SW480 (cell line): Measurements from ENCODE around the gene FHIT.
"Not testable (repeated sequence)": the region's sequence is repeated elsewhere in the genome, so short reads cannot be mapped to it uniquely, and the experiment has no call there.

ENCODE experiments used
- DNase-seq: peaks from one replicate; pipeline ENCODE4 v3.0.0-alpha.2; 2016; ENCODE audit warnings: low spot score

Gene FHIT

GRCh38 chr3:61111825-61112224, 139.4 kb downstream of the FHIT start:
- no peak for DNase-seq

- no peak for DNase-seq
Observed at GRCh38 chr3:61110576-61110975, 140.7 kb downstream of the FHIT start.

GRCh38 chr3:61108247-61109019, 142.8 kb downstream of the FHIT start:
- no peak for DNase-seq

GRCh38 chr3:61094608-61095007, 156.6 kb downstream of the FHIT start:
- no peak for DNase-seq

- no peak for DNase-seq
Observed at GRCh38 chr3:61093364-61093763, 157.9 kb downstream of the FHIT start.

- no peak for DNase-seq
Observed at GRCh38 chr3:61092870-61093269, 158.4 kb downstream of the FHIT start.

GRCh38 chr3:61090389-61091169, 160.7 kb downstream of the FHIT start:
- DNase-seq, result no peak

GRCh38 chr3:61087465-61087864, 163.8 kb downstream of the FHIT start:
- no peak for DNase-seq

- DNase-seq, result no peak
Observed at GRCh38 chr3:61081554-61081953, 169.7 kb downstream of the FHIT start.

GRCh38 chr3:61080737-61081445, 170.4 kb downstream of the FHIT start:
- no peak for DNase-seq

GRCh38 chr3:61078048-61078752, 173.1 kb downstream of the FHIT start:
- no peak for DNase-seq

GRCh38 chr3:61077551-61077950, 173.7 kb downstream of the FHIT start:
- no peak for DNase-seq

GRCh38 chr3:61074783-61075182, 176.5 kb downstream of the FHIT start:
- DNase-seq, result no peak

- DNase-seq, result no peak
Observed at GRCh38 chr3:61073566-61074165, 177.6 kb downstream of the FHIT start.

- no peak for DNase-seq
Observed at GRCh38 chr3:61068084-61068483, 183.2 kb downstream of the FHIT start.

GRCh38 chr3:61066800-61067199, 184.5 kb downstream of the FHIT start:
- no peak for DNase-seq

GRCh38 chr3:61066222-61066621, 185.0 kb downstream of the FHIT start:
- not testable (repeated sequence) for DNase-seq

GRCh38 chr3:61065451-61066011, 185.7 kb downstream of the FHIT start:
- DNase-seq, result no peak

- DNase-seq, result no peak
Observed at GRCh38 chr3:61061092-61061723, 190.0 kb downstream of the FHIT start.

- no peak for DNase-seq
Observed at GRCh38 chr3:61060411-61060861, 190.8 kb downstream of the FHIT start.

- no peak for DNase-seq
Observed at GRCh38 chr3:61058836-61059235, 192.4 kb downstream of the FHIT start.
